A673 (cell line): Measurements from ENCODE around the gene DEFB118.

Experiments
- EZH2 ChIP-seq: fragments of 200-600 bp; sonication (generic); IDR thresholded peaks from 2 replicates; pipeline ENCODE4 v1.6.1; 2017; ENCODE audit warnings: borderline replicate concordance, low read depth, mild to moderate bottlenecking, mixed read lengths, antibody characterized with exemption, low read length; ENCODE audit not compliant: poor library complexity, severe bottlenecking
- TF ChIP-seq, protein P1 (sequence below): fragments of 300-800, 200-600 bp; sonication (generic); conservative IDR thresholded peaks from 2 replicates; pipeline ENCODE4 v1.5.1; 2017; ENCODE audit warnings: low read depth, mild to moderate bottlenecking, antibody characterized with exemption, low read length, moderate library complexity, mixed read lengths

DNA sequence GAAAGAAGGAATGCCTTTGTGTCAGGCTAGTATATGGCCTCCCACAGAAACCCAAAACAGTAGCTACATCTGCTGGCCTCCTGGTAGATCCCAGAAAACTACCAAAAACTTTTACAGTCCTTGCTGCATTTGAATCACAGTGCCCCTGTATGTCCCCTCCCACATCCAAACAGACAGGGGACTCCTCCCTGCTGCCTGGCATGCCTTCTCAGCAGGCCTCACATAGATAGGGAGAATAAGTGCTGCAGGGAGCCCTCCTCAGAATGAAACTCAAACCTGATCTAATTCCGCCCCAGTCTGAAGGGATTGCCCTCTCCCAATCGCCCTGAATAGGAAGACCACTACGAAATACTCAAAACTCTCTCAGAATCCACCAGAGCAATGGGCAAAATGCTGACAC is 45.9 kb upstream of the DEFB118 start:
- TF ChIP-seq, protein P1, sequence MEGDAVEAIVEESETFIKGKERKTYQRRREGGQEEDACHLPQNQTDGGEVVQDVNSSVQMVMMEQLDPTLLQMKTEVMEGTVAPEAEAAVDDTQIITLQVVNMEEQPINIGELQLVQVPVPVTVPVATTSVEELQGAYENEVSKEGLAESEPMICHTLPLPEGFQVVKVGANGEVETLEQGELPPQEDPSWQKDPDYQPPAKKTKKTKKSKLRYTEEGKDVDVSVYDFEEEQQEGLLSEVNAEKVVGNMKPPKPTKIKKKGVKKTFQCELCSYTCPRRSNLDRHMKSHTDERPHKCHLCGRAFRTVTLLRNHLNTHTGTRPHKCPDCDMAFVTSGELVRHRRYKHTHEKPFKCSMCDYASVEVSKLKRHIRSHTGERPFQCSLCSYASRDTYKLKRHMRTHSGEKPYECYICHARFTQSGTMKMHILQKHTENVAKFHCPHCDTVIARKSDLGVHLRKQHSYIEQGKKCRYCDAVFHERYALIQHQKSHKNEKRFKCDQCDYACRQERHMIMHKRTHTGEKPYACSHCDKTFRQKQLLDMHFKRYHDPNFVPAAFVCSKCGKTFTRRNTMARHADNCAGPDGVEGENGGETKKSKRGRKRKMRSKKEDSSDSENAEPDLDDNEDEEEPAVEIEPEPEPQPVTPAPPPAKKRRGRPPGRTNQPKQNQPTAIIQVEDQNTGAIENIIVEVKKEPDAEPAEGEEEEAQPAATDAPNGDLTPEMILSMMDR: no peak
- no peak for TF ChIP-seq EZH2
